ENCODE results near the gene NAA38.

DNA sequence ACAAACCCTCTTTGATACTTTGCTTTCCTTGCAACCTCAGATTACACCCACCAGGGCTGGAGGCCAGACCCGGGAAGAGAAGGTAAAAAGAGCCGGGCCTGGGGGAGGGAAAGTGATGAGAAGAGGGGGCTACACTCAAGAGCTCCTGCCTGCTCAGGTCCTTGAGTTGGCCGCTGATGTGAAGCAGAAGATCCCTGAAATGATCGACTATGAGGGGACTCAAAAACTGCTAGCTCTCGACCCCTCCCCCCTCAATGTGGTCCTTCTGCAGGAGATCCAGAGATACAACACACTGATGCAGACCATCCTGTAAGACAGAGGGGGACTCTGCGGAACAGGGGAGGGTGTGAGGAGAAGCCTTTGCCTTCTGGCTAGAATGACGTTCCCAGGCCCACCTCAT is 26.1 kb downstream of the NAA38 start:
- TF ChIP-seq POLR2A (IDR thresholded peaks at IDR 0.05): no peak
- TF ChIP-seq CTCF (IDR thresholded peaks at IDR 0.05): no peak

Measured in right lobe of liver (tissue), 4 donors.